AG04449 (cell line): ENCODE results near the gene GALNT18.

Experiments used
- CTCF ChIA-PET: fragments of 350-600 bp; formaldehyde crosslinking; extraction: SDS; loops from one replicate; lab custom pipeline; 2021; ENCODE audit warnings: antibody characterized with exemption; lab: Yijun Ruan, JAX
- POLR2A ChIA-PET: fragments of 400-600, 350-600 bp; formaldehyde crosslinking; extraction: SDS; loops from one replicate; lab custom pipeline; 2020; ENCODE audit warnings: antibody characterized with exemption, inconsistent platforms; lab: Yijun Ruan, JAX
- DNase-seq: peaks from one replicate; pipeline ENCODE4 v3.0.0-alpha.2; 2010; ENCODE audit warnings: low read depth, low spot score
- H3K4me3 ChIP-seq: 2 replicates; pipeline ENCODE4 v1.5.1; 2011; ENCODE audit warnings: low read depth, mild to moderate bottlenecking, control low read depth, low read length
- CTCF ChIP-seq: IDR thresholded peaks from one replicate; pipeline ENCODE4 v1.5.1; 2011; ENCODE audit warnings: mild to moderate bottlenecking, moderate library complexity, low read length, control low read depth, inconsistent platforms; ENCODE audit not compliant: insufficient read depth; ENCODE audit errors: missing control alignments

GALNT18 gene

GRCh38 chr11:11513422-11513821 lies 108.4 kb downstream of the GALNT18 start:
- H3K4me3 ChIP-seq, result no peak overlapping the region
- ChIA-PET CTCF (interaction anchor here (1.3 kb wide), 1 partner anchor 10 kb away, joined by 3 read pairs; no protein-coding TSS in a partner anchor), POLR2A (no interaction called here)
- TF ChIP-seq CTCF, result no peak
- DNase-seq, result no peak

GRCh38 chr11:11512929-11513328 lies 108.9 kb downstream of the GALNT18 start:
- no peak for DNase-seq
- CTCF ChIA-PET, result interaction anchor here (1.3 kb wide), 1 partner anchor 11 kb away, joined by 3 read pairs; no protein-coding TSS in a partner anchor
- H3K4me3 ChIP-seq, result no peak overlapping the region
- POLR2A ChIA-PET, result no interaction called here
- TF ChIP-seq CTCF, result no peak

- no peak for DNase-seq
- ChIA-PET CTCF (interaction anchor here (1.3 kb wide), 1 partner anchor 11 kb away, joined by 3 read pairs; no protein-coding TSS in a partner anchor), POLR2A (no interaction called here)
- no peak overlapping the region for H3K4me3 ChIP-seq
- no peak for TF ChIP-seq CTCF
Observed at GRCh38 chr11:11512502-11512901, 109.3 kb downstream of the GALNT18 start.

- CTCF ChIA-PET, result no interaction called here
Observed at GRCh38 chr11:11512090-11512489, 109.7 kb downstream of the GALNT18 start.

GRCh38 chr11:11510939-11511338 lies 110.9 kb downstream of the GALNT18 start:
- no peak for TF ChIP-seq CTCF
- CTCF ChIA-PET, result interaction anchor here (1.0 kb wide), 1 partner anchor 110 kb away, joined by 4 read pairs; no protein-coding TSS in a partner anchor
- no peak for DNase-seq
- POLR2A ChIA-PET, result interaction anchor here (0.8 kb wide), 1 partner anchor 13 kb away, joined by 3 read pairs; no protein-coding TSS in a partner anchor
- no peak overlapping the region for H3K4me3 ChIP-seq

More at GRCh38 chr11:11512090-11512489, 109.7 kb downstream of the GALNT18 start:
- DNase-seq, result no peak
- no peak overlapping the region for H3K4me3 ChIP-seq
- no peak for TF ChIP-seq CTCF
- POLR2A ChIA-PET, result no interaction called here

- no peak for DNase-seq
- ChIA-PET CTCF (interaction anchor here (1.2 kb wide), 1 partner anchor 282 kb away, joined by 4 read pairs; no protein-coding TSS in a partner anchor), POLR2A (no interaction called here)
- H3K4me3 ChIP-seq, result no peak overlapping the region
- no peak for TF ChIP-seq CTCF
Observed at GRCh38 chr11:11505692-11506091, 116.1 kb downstream of the GALNT18 start.
